Mucosa of rectum (tissue), 2 donors: ENCODE measurements around the gene MBP.
A peak's percentile ranks its signal among the peaks of the same experiment; 100 is the strongest.

Experiments used
- H3K27ac ChIP-seq, 2 donors: one replicate each; pipeline ENCODE4 v1.7.0; 2013; ENCODE audit warnings: inconsistent platforms in 2 of 2, low read depth in 2 of 2, low read length in 2 of 2
- H3K27me3 ChIP-seq, 2 donors: one replicate each; pipeline ENCODE4 v1.7.0; 2013; ENCODE audit warnings: low read length in 2 of 2; ENCODE audit not compliant: control insufficient read depth in 2 of 2, insufficient read depth in 2 of 2
- H3K36me3 ChIP-seq, 2 donors: one replicate each; pipeline ENCODE4 v1.7.0; 2013; ENCODE audit warnings: low read length in 2 of 2; ENCODE audit not compliant: control insufficient read depth in 2 of 2, insufficient read depth in 2 of 2
- H3K4me1 ChIP-seq, 2 donors: one replicate each; pipeline ENCODE4 v1.7.0; 2013; ENCODE audit warnings: low read length in 2 of 2, mild to moderate bottlenecking in 1 of 2; ENCODE audit not compliant: control insufficient read depth in 2 of 2, insufficient read depth in 2 of 2
- H3K4me3 ChIP-seq, 2 donors: one replicate each; pipeline ENCODE4 v1.7.0; 2013; ENCODE audit warnings: low read length in 2 of 2
- H3K9ac ChIP-seq, 2 donors: one replicate each; pipeline ENCODE4 v1.7.0; 2013; ENCODE audit warnings: low read length in 2 of 2, low read depth in 1 of 2, mild to moderate bottlenecking in 1 of 2
- H3K9me3 ChIP-seq, 2 donors: one replicate each; pipeline ENCODE4 v1.7.0; 2013; ENCODE audit warnings: low read length in 2 of 2; ENCODE audit not compliant: control insufficient read depth in 2 of 2
- donor health status: healthy.
- donor health status: Normal muscosa, but diverticular disease.

MBP gene

GRCh38 chr18:76984193-76985155 is 148.1 kb downstream of the MBP start:
- H3K27ac ChIP-seq = no peak overlapping the region
- H3K4me1 ChIP-seq = peaks cover 14 to 15% of the 10 kb centered on the region in 2 donors
- H3K9ac ChIP-seq = no peak overlapping the region
- no peaks in the 10 kb centered on the region for H3K36me3 ChIP-seq
- no peaks in the 10 kb centered on the region for H3K27me3 ChIP-seq
- H3K4me3 ChIP-seq = no peak overlapping the region
- H3K9me3 ChIP-seq = no peaks in the 10 kb centered on the region

DNA sequence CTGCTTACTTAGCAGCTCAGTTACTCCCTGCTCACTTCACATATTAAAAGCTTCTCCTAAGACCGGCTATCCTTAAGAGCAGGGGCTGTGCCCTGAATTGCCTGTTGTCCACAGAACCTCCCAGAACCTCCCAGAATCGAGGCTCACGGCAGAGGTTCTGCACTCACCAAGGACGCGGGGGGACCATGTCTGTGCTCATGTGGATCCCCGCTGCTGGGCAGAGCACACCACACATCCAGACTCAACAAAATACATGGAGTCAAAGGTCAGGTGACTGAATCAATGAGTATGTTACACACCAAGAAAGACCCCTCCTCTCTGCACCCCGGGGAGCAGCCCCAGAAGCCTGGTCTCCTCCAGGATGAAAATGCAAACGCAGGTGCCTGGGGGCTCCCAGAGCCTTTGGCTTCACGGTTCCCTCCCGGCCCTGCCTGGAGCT is 149.0 kb downstream of the MBP start:
- Histone ChIP-seq H3K9me3 (no peaks in the 10 kb centered on the region), H3K4me1 (peaks cover 14 to 16% of the 10 kb centered on the region in 2 donors), H3K9ac (no peak overlapping the region), H3K4me3 (no peak overlapping the region), H3K27me3 (no peaks in the 10 kb centered on the region), H3K36me3 (no peaks in the 10 kb centered on the region), H3K27ac (no peak overlapping the region)

DNA sequence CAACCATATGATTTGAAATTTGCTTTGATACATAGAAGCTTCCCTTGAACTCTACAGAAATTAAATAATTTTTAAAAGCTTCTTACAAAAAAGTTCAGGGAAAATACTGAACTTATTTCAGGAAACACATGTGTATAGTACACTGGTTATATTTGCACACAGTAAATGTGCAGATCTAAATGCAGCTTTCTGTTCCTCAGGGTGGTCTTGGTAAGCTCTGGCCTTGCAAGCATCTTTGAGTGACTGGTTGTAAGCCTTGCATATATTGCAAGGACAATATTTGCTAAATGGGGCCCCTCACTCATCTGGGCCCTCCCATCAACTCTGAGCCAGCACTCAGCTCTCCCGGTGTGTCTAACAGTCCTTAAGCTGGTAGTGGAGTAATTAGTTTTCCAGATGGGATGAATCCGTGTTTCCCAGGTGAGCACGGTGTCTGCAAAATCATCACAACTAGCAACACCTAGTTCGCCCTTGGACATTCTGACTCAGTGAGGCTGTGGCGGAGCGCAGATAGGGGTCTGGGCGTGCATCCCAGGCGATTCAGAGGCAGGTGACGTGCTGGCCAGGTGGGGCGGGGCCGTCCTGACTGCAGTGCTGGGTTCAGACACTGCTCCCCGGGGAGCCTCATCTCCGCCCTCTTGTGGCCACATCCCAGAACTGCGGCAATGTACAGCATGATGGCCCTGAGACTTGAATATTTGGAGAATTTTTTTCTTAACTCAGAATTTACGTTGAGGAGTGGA is 149.6 kb downstream of the MBP start:
- Histone ChIP-seq H3K27me3 (no peaks in the 10 kb centered on the region), H3K27ac (no peak overlapping the region), H3K4me1 (peaks cover 17 to 22% of the 10 kb centered on the region in 2 donors), H3K9ac (peak overlapping the region in 1 of 2 donors; percentile 47), H3K4me3 (peak overlapping the region; percentile 47 to 59), H3K36me3 (no peaks in the 10 kb centered on the region), H3K9me3 (no peaks in the 10 kb centered on the region)

DNA sequence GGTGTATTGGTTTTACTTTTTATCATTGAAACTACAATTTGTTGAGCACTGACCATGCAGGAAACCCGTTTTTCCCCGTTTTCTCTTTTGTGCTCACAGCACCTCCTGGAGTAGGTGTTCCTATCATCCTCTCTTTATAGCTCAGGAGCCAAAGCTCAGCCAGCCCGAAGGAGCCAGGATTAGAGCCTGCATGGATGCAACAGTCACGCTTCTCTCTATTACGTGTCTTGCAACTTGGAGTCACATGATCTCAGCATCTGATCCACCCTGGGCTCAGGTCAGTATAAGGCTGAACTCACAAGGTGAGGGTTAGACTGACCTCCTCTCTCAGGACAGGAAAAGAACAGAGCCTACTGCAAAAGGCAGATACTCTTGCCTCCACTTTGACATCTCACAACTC is 150.5 kb downstream of the MBP start:
- peaks cover 22 to 29% of the 10 kb centered on the region in 2 donors for H3K4me1 ChIP-seq

DNA sequence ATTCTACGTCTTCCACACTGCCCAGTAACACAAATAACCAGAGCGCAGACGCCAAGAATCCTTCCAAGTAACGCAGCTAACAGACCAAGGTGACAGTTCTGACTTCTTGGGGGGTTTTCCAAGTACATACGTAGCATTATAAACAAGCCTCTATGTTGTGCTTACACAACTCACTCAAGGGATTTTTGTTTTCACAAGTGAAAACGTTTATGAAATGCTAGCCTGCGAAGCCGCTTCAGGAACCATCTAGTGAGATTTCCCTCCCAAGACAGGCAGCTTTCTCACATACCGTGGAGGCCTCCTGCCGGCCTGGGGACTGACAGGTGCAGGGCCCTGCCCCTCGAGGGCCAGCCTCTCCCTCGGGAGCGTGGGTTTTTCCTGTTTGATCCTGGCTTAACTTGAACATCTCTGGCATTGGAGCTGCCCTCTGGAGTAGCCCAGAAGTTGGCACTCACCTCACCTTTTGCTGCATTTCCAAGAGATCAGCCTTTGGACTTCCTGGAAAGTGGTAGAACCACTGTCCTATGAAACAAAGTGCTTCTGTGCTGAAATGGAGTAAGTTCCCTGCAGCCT is 151.1 kb downstream of the MBP start:
- peaks cover 26 to 29% of the 10 kb centered on the region in 2 donors for H3K4me1 ChIP-seq

More for the DNA sequence above, 150.5 kb downstream of the MBP start:
- Histone ChIP-seq H3K36me3 (no peaks in the 10 kb centered on the region), H3K9ac (no peak overlapping the region), H3K4me3 (peak overlapping the region in 1 of 2 donors; percentile 5), H3K27ac (peak overlapping the region; percentile 72 to 75), H3K9me3 (no peaks in the 10 kb centered on the region), H3K27me3 (no peaks in the 10 kb centered on the region)

GRCh38 chr18:76980663-76981395 is 151.8 kb downstream of the MBP start:
- no peaks in the 10 kb centered on the region for H3K27me3 ChIP-seq
- no peak overlapping the region for H3K4me3 ChIP-seq
- H3K4me1 ChIP-seq = peaks cover 26 to 29% of the 10 kb centered on the region in 2 donors
- no peaks in the 10 kb centered on the region for H3K36me3 ChIP-seq
- H3K27ac ChIP-seq = peak overlapping the region; percentile 72 to 75
- H3K9me3 ChIP-seq = no peaks in the 10 kb centered on the region
- H3K9ac ChIP-seq = peak overlapping the region in 1 of 2 donors; percentile 28

More for the DNA sequence above, 151.1 kb downstream of the MBP start:
- H3K9me3 ChIP-seq = no peaks in the 10 kb centered on the region
- no peaks in the 10 kb centered on the region for H3K27me3 ChIP-seq
- H3K9ac ChIP-seq = peak overlapping the region in 1 of 2 donors; percentile 28
- no peaks in the 10 kb centered on the region for H3K36me3 ChIP-seq
- peak overlapping the region in 1 of 2 donors; percentile 26 for H3K4me3 ChIP-seq
- H3K27ac ChIP-seq = peak overlapping the region; percentile 72 to 75

- H3K4me3 ChIP-seq = no peak overlapping the region
- H3K9me3 ChIP-seq = no peaks in the 10 kb centered on the region
- no peaks in the 10 kb centered on the region for H3K36me3 ChIP-seq
- H3K27ac ChIP-seq = no peak overlapping the region
- no peak overlapping the region for H3K9ac ChIP-seq
- H3K27me3 ChIP-seq = no peaks in the 10 kb centered on the region
- peaks cover 26 to 29% of the 10 kb centered on the region in 2 donors for H3K4me1 ChIP-seq
Measured at GRCh38 chr18:76979906-76980305, 152.7 kb downstream of the MBP start.

DNA sequence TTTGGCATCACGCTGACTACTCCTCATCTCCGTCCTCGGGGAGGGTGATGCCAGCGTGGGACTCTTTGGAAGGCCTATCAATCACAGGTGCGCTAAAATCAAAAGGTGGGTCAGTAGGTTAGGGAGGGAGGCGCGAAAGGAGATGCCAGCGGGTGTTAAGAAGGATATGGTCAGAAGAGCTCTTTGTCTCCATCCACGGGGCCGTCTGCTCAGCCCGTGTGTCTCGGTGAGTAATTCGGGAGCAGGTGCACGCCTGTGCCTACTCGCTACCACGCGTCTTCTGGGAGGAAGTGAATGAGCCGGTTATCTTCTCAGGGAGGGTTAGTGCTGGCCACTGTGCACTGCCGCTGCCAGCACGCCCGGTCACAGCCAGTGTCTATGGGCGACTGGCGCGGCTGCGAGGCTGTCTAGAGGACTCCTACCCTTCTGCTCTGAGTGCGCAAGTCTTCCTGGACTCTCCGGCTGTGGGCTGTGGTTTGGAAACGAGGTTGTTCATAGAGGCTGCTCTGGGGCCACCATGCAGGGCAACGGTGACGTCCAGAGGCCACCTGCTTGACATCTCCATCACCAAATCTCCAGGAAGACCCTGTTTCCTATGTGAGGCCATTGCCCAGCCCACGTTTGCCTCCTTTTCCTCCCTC is 153.4 kb downstream of the MBP start:
- Histone ChIP-seq H3K9ac (no peak overlapping the region), H3K9me3 (no peaks in the 10 kb centered on the region), H3K27me3 (no peaks in the 10 kb centered on the region), H3K4me1 (peaks cover 26 to 29% of the 10 kb centered on the region in 2 donors), H3K36me3 (no peaks in the 10 kb centered on the region), H3K27ac (peak overlapping the region in 1 of 2 donors; percentile 94), H3K4me3 (no peak overlapping the region)

- peak overlapping the region; percentile 83 to 94 for H3K27ac ChIP-seq
- H3K4me3 ChIP-seq = no peak overlapping the region
- no peaks in the 10 kb centered on the region for H3K36me3 ChIP-seq
- peaks cover 26 to 29% of the 10 kb centered on the region in 2 donors for H3K4me1 ChIP-seq
- H3K27me3 ChIP-seq = no peaks in the 10 kb centered on the region
- no peak overlapping the region for H3K9ac ChIP-seq
- H3K9me3 ChIP-seq = no peaks in the 10 kb centered on the region
Measured at GRCh38 chr18:76978616-76979015, 154.0 kb downstream of the MBP start.
